Activated CD4-positive, alpha-beta T cell treated with anti-CD3 and anti-CD28 coated beads for 48 hours (primary cell): ENCODE measurements around the gene DNLZ.

Experiments used
- DNase-seq: peaks from one replicate; pipeline ENCODE4 v3.0.0-alpha.2; 2020

Gene DNLZ

GRCh38 chr9:136341769-136342168 is 21.8 kb downstream of the DNLZ start:
- DNase-seq = no peak

GRCh38 chr9:136341042-136341655 is 22.4 kb downstream of the DNLZ start:
- no peak for DNase-seq

GRCh38 chr9:136340356-136341041 is 23.0 kb downstream of the DNLZ start:
- no peak for DNase-seq

- no peak for DNase-seq
Measured at GRCh38 chr9:136339958-136340310, 23.6 kb downstream of the DNLZ start.

GRCh38 chr9:136339173-136339957 is 24.2 kb downstream of the DNLZ start:
- DNase-seq = peak; percentile 47

GRCh38 chr9:136338511-136338910 is 25.0 kb downstream of the DNLZ start:
- DNase-seq = no peak

- no peak for DNase-seq
Measured at GRCh38 chr9:136337416-136338395, 25.8 kb downstream of the DNLZ start.

GRCh38 chr9:136336881-136337280 is 26.7 kb downstream of the DNLZ start:
- no peak for DNase-seq

- DNase-seq = no peak
Measured at GRCh38 chr9:136336156-136336870, 27.2 kb downstream of the DNLZ start.

- DNase-seq = no peak
Measured at GRCh38 chr9:136335296-136336155, 28.0 kb downstream of the DNLZ start.

- DNase-seq = no peak
Measured at GRCh38 chr9:136334541-136334940, 29.0 kb downstream of the DNLZ start.

- no peak for DNase-seq
Measured at GRCh38 chr9:136333486-136333885, 30.1 kb downstream of the DNLZ start.

- no peak for DNase-seq
Measured at GRCh38 chr9:136333045-136333444, 30.5 kb downstream of the DNLZ start.

GRCh38 chr9:136332482-136332983 is 31.0 kb downstream of the DNLZ start:
- no peak for DNase-seq

- DNase-seq = no peak
Measured at GRCh38 chr9:136331556-136332481, 31.7 kb downstream of the DNLZ start.

GRCh38 chr9:136331030-136331429 is 32.5 kb downstream of the DNLZ start:
- no peak for DNase-seq

- DNase-seq = no peak
Measured at GRCh38 chr9:136330406-136330990, 33.0 kb downstream of the DNLZ start.

- no peak for DNase-seq
Measured at GRCh38 chr9:136329636-136330405, 33.7 kb downstream of the DNLZ start.

- no peak for DNase-seq
Measured at GRCh38 chr9:136329211-136329627, 34.3 kb downstream of the DNLZ start.
